HK-2 (cell line): ENCODE measurements around the gene SPTB.

Source experiments
- DNase-seq: peaks from one replicate; pipeline ENCODE4 v3.0.0-alpha.2; 2018; ENCODE audit not compliant: unreplicated experiment

The SPTB gene

GRCh38 chr14:64789696-64790095, 90.0 kb downstream of the SPTB start:
- DNase-seq = no peak

- peak; percentile 34 for DNase-seq
Observed at GRCh38 chr14:64788706-64789105, 91.0 kb downstream of the SPTB start.

GRCh38 chr14:64787619-64788018, 92.1 kb downstream of the SPTB start:
- no peak for DNase-seq

- DNase-seq = no peak
Observed at GRCh38 chr14:64786296-64787149, 93.2 kb downstream of the SPTB start.

GRCh38 chr14:64784006-64784405, 95.7 kb downstream of the SPTB start:
- no peak for DNase-seq

GRCh38 chr14:64782196-64782595, 97.5 kb downstream of the SPTB start:
- no peak for DNase-seq

- no peak for DNase-seq
Observed at GRCh38 chr14:64779472-64779871, 100.2 kb downstream of the SPTB start.

- DNase-seq = no peak
Observed at GRCh38 chr14:64778104-64778754, 101.5 kb downstream of the SPTB start.

- DNase-seq = no peak
Observed at GRCh38 chr14:64777461-64777860, 102.2 kb downstream of the SPTB start.

GRCh38 chr14:64775081-64775777, 104.5 kb downstream of the SPTB start:
- no peak for DNase-seq

- DNase-seq = no peak
Observed at GRCh38 chr14:64774272-64774671, 105.4 kb downstream of the SPTB start.

GRCh38 chr14:64773577-64773976, 106.1 kb downstream of the SPTB start:
- no peak for DNase-seq

- no peak for DNase-seq
Observed at GRCh38 chr14:64773046-64773445, 106.7 kb downstream of the SPTB start.

- no peak for DNase-seq
Observed at GRCh38 chr14:64772397-64772950, 107.2 kb downstream of the SPTB start.

- no peak for DNase-seq
Observed at GRCh38 chr14:64771161-64771560, 108.5 kb downstream of the SPTB start.

GRCh38 chr14:64770751-64771150, 109.0 kb downstream of the SPTB start:
- DNase-seq = no peak

GRCh38 chr14:64769096-64770020, 110.3 kb downstream of the SPTB start:
- no peak for DNase-seq

GRCh38 chr14:64768401-64769095, 111.2 kb downstream of the SPTB start:
- DNase-seq = no peak

GRCh38 chr14:64767215-64767964, 112.3 kb downstream of the SPTB start:
- no peak for DNase-seq
